EL (cell line): Measurements from ENCODE around the gene NCKAP5.

ENCODE experiments used
- DNase-seq: peaks from one replicate; pipeline ENCODE4 v3.0.0-alpha.2; 2016

Gene NCKAP5

GRCh38 chr2:133369901-133370658 is 198.2 kb downstream of the NCKAP5 start:
- DNase-seq = no peak

- DNase-seq = no peak
Observed at GRCh38 chr2:133365117-133365516, 203.1 kb downstream of the NCKAP5 start.

- no peak for DNase-seq
Observed at GRCh38 chr2:133364636-133365035, 203.6 kb downstream of the NCKAP5 start.

- no peak for DNase-seq
Observed at GRCh38 chr2:133363884-133364283, 204.4 kb downstream of the NCKAP5 start.

GRCh38 chr2:133362061-133362476 is 206.2 kb downstream of the NCKAP5 start:
- peak; percentile 82 for DNase-seq

- DNase-seq = no peak
Observed at GRCh38 chr2:133360882-133361281, 207.4 kb downstream of the NCKAP5 start.

- no peak for DNase-seq
Observed at GRCh38 chr2:133360190-133360589, 208.1 kb downstream of the NCKAP5 start.

GRCh38 chr2:133352719-133353118 is 215.5 kb downstream of the NCKAP5 start:
- DNase-seq = no peak

- peak; percentile 69 for DNase-seq
Observed at GRCh38 chr2:133346654-133347053, 221.6 kb downstream of the NCKAP5 start.

- peak; percentile 52 for DNase-seq
Observed at GRCh38 chr2:133345638-133346037, 222.6 kb downstream of the NCKAP5 start.

- no peak for DNase-seq
Observed at GRCh38 chr2:133344849-133345248, 223.4 kb downstream of the NCKAP5 start.

- DNase-seq = no peak
Observed at GRCh38 chr2:133343018-133343352, 225.3 kb downstream of the NCKAP5 start.

- no peak for DNase-seq
Observed at GRCh38 chr2:133342286-133343017, 225.8 kb downstream of the NCKAP5 start.

GRCh38 chr2:133341575-133341974 is 226.7 kb downstream of the NCKAP5 start:
- no peak for DNase-seq

GRCh38 chr2:133338224-133338623 is 230.0 kb downstream of the NCKAP5 start:
- peak; percentile 18 for DNase-seq

- DNase-seq = no peak
Observed at GRCh38 chr2:133334923-133335322, 233.3 kb downstream of the NCKAP5 start.

- DNase-seq = peak; percentile 66
Observed at GRCh38 chr2:133333181-133333580, 235.1 kb downstream of the NCKAP5 start.

- no peak for DNase-seq
Observed at GRCh38 chr2:133331436-133331835, 236.8 kb downstream of the NCKAP5 start.

GRCh38 chr2:133326652-133327397 is 241.4 kb downstream of the NCKAP5 start:
- DNase-seq = peak; percentile 95

- peak; percentile 95 for DNase-seq
Observed at GRCh38 chr2:133324150-133324561, 244.1 kb downstream of the NCKAP5 start.

GRCh38 chr2:133322909-133323308 is 245.4 kb downstream of the NCKAP5 start:
- DNase-seq = no peak

GRCh38 chr2:133317178-133317577 is 251.1 kb downstream of the NCKAP5 start:
- no peak for DNase-seq

- DNase-seq = no peak
Observed at GRCh38 chr2:133316557-133316956, 251.7 kb downstream of the NCKAP5 start.

GRCh38 chr2:133315280-133315679 is 253.0 kb downstream of the NCKAP5 start:
- DNase-seq = no peak
